ENCODE results near the gene LCOR. TPM values are rescaled to one million over a fixed set of nuclear protein-coding genes. Genes with fewer than 3 reads are reported as not detected.

Gene LCOR
- total RNA-seq, 1 donor from 2014 or later: 50.1 TPM

DNA sequence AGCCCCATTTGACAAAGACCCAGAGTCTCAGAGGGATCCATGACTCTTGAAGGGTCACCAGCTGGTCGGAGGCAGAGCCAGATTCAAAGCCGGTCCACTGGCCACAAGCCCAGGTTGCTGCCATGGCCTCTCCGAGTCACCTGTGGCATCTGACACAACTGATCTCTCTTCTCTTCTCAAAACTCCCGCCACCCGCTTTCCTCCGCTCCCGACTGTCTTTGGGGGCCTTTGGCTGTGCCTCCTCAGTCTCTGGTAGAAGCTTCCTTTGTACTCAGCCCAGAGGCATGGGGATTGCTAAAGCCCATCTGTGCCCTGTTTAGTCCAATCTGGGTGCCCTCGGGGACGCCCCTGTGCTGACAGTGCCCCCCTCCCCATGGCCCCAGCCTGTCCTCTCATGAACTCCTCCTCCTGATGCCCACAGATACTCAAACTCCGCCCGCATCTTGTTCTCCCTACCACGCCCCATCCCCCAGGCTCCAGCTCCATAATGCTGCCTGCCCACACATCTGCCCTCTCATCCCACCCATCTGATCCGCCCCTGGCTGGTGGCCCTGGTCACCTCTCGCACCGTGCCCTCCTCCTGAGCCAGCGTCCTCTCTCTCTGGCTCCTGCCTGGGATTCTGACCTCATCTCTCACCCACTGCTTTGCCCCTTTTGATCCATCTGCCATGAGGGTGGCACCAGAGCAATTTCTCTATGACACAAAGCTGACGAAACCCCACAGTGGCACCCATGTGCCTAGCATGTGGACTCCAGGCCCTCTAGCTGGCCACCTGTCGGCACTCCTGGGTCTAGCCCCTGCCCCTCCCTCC, 203.1 kb downstream of the LCOR start:
- intact Hi-C loops (cut with DNase I): no loop called here
- ATAC-seq: no peak

GRCh38 chr10:97037365-97038361, 205.6 kb downstream of the LCOR start:
- peak; percentile 90 for DNase-seq (ENCODE audit: low spot score)
- ATAC-seq: peak; percentile 95
- intact Hi-C loops (cut with DNase I): no loop called here

More for the DNA sequence above, 203.1 kb downstream of the LCOR start:
- DNase-seq (ENCODE audit: low spot score): no peak

- intact Hi-C loops (cut with DNase I): no loop called here
- no peak for DNase-seq (ENCODE audit: low spot score)
- no peak for ATAC-seq
Observed at GRCh38 chr10:97038688-97039087, 206.6 kb downstream of the LCOR start.

- ATAC-seq: no peak
- no peak for DNase-seq (ENCODE audit: low spot score)
- intact Hi-C loops (cut with DNase I): no loop called here
Observed at GRCh38 chr10:97039538-97040247, 207.6 kb downstream of the LCOR start.

- DNase-seq (ENCODE audit: low spot score) (no peak), ATAC-seq (no peak)
- intact Hi-C loops (cut with DNase I): no loop called here
Observed at GRCh38 chr10:97040248-97040584, 208.1 kb downstream of the LCOR start.

DNA sequence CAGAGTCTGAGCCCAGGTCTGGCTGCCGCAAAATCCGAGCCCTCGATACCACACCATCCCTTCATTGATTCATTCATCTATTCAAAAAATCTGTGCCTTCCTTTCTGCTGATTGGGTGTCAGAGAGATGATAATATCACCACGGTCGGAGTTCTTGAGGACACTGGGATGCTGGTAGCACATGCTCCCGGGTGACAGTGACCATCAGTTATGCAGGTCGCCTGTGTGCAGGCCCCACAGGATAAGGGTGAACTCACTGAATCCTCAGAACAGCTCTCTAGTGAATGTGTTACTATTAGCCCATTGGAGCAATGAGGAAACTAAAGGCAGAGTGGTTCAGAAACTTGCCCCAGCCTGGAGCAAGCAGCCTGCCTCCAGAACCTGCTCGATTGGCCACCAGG, 208.6 kb downstream of the LCOR start:
- DNase-seq (ENCODE audit: low spot score) (no peak), ATAC-seq (no peak)
- intact Hi-C loops (cut with DNase I): no loop called here

GRCh38 chr10:97042081-97042480, 210.0 kb downstream of the LCOR start:
- no peak for ATAC-seq
- intact Hi-C loops (cut with DNase I): no loop called here
- DNase-seq (ENCODE audit: low spot score): no peak

GRCh38 chr10:97042716-97043562, 210.8 kb downstream of the LCOR start:
- ATAC-seq (no peak), DNase-seq (ENCODE audit: low spot score) (no peak)
- intact Hi-C loops (cut with DNase I): no loop called here

DNA sequence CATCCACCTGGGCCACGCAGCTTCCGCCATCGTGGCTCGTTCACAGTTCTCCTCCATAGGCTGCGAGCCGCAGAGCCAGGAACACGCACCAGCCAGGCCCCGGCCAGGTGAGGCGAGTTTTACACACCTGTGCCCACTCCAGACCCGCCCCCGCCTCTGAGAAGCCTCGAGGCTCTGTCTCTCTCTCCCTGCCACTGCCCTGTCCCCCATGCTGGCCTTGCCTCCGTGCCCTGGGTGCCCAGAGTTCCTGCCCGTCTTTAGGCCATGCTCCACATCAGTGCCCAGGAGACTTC, 211.4 kb downstream of the LCOR start:
- DNase-seq (ENCODE audit: low spot score) (no peak), ATAC-seq (no peak)
- intact Hi-C loops (cut with DNase I): no loop called here

Small RNA genes within 50 kb of the gene (microRNA-seq; reads per million reads assigned to microRNA genes)
- not detected for gene MIR607

Other genes with a start within 250 kb of the LCOR start
- gene TM9SF3, start 245.3 kb upstream of the LCOR start, total RNA-seq: 130 TPM
- 13.8 TPM for gene PIK3AP1, start 111.8 kb upstream of the LCOR start, total RNA-seq

All from sciatic nerve (tissue), 2 donors.